Heart right ventricle (tissue), 16 donors: ENCODE data around the gene WAC. TPM values are rescaled to one million over a fixed set of nuclear protein-coding genes. Genes with fewer than 3 reads are reported as not detected.

Source experiments
- ATAC-seq, 8 donors: fragments of 200-7000 bp; cut with Tn5 transposase; one replicate each; pipeline ENCODE4 v1.9.1; 2020; ENCODE audit warnings: mild to moderate bottlenecking in 8 of 8, moderate library complexity in 8 of 8, moderate number of reproducible peaks in 1 of 8
- DNase-seq, 2 donors: peaks; one replicate each; pipeline ENCODE4 v3.0.0-alpha.2; 2020
- H3K27ac ChIP-seq, 10 donors: fragments of 200-600 bp; sonication (generic) in 2 of 10; one replicate each; pipeline versions ENCODE4 v1.5.0 to v1.8.0; 2020 to 2022; ENCODE audit warnings: mild to moderate bottlenecking in 3 of 10
- H3K27me3 ChIP-seq, 7 donors: fragments of 200-600 bp; one replicate each; pipeline ENCODE4 v1.8.0; 2021 to 2022; ENCODE audit warnings: mild to moderate bottlenecking in 2 of 7
- H3K36me3 ChIP-seq, 9 donors: fragments of 200-600 bp; sonication (generic) in 1 of 9; one replicate each; pipeline versions ENCODE4 v1.5.0 to v1.8.0; 2020 to 2022; ENCODE audit warnings: mild to moderate bottlenecking in 2 of 9
- H3K4me1 ChIP-seq, 9 donors: fragments of 200-600 bp; sonication (generic) in 1 of 9; one replicate each; pipeline versions ENCODE4 v1.5.0 to v1.8.0; 2020 to 2022; ENCODE audit warnings: mild to moderate bottlenecking in 4 of 9
- H3K4me3 ChIP-seq, 10 donors: fragments of 200-600 bp; sonication (generic) in 2 of 10; one replicate each; pipeline versions ENCODE4 v1.5.0 to v1.8.0; 2020 to 2022; ENCODE audit warnings: mild to moderate bottlenecking in 7 of 10, moderate library complexity in 2 of 10
- H3K9me3 ChIP-seq, 11 donors: fragments of 200-600 bp in 10 of 11; sonication (generic) in 2 of 11; one replicate each; pipeline versions ENCODE4 v1.5.0 to v1.8.0; 2013 to 2022; ENCODE audit warnings: mild to moderate bottlenecking in 2 of 11, control low read depth in 1 of 11, moderate library complexity in 1 of 11
- CTCF ChIP-seq, 9 donors: fragments of 200-600 bp; sonication (generic) in 2 of 9; IDR thresholded peaks; one replicate each; pipeline versions ENCODE4 v1.5.0 to v1.8.0; 2021 to 2022; ENCODE audit warnings: antibody characterized with exemption in 9 of 9, mild to moderate bottlenecking in 5 of 9, moderate library complexity in 1 of 9
- WGBS, 2 donors: extraction: QIAGEN DNeasy Blood & Tissue Kit; methylation state at CpG; one replicate each; pipeline ENCODE4 v1.1.7; 2013; ENCODE audit warnings: inconsistent platforms in 1 of 2; 5-methylcytosine and 5-hydroxymethylcytosine counted together
- intact Hi-C, 10 donors: fragments of 100-400 bp; cut with DNase I; formaldehyde crosslinking; loops; one replicate each; pipeline versions ENCODE4 v1.11.1 to v1.14.2; 2022
- polyA plus RNA-seq, 2 donors: library from polyadenylated mRNA; stranded (reverse); fragments of 200-250 nt; gene quantifications; one replicate each; pipeline ENCODE4 v1.2.3, GENCODE V29; 2013
- total RNA-seq, 10 donors: library from RNA; stranded (reverse); fragmentation: NEBNext Ultra II Directional in 3 of 10; extraction: Animal tissue kit (Norgen Biotek cat#: 25700) in 3 of 10; gene quantifications; one replicate each; pipeline versions ENCODE4 v1.2.1 to v1.2.4, GENCODE V29; 2021 to 2023
- donor health status: Arrhythmogenic right ventricular cardiomyopathy.
- donor health status: ischemic (EF 13 %, LVEDD 7.1; RV severe dilation, severe dysfunction).
- donor health status: healthy with polysubstance abuse.
- donor health status: DM: no; HTN: yes; CAD: no.
- donor health status: DM: no; HTN: no; CAD: no.
- donor health status: ischemic (EF 25% LVEDD 6.9; RV normal size, moderate dysfunction).
- donor health status: ischemic (EF 25% LVEDD 5.7; RV mildly dilated, moderate dysfunction).
- donor health status: healthy.
- donor health status: DM: yes; HTN: yes; CAD: no.
- donor health status: Ischemic cardiomyopathy.
- donor health status: ischemic (EF 35%, LVEDD 5.7; RV mildly dilated, moderate dysfunction).
- donor health status: nonischemic (EF 11% LVEDD 7.7; RV severe dilation, severe dysfunction).
- donor health status: DM: yes; HTN: yes; CAD: no.
- donor health status: PGD.
- donor health status: ischemic (EF 29% LVEDD 5.4; RV normal size, mild dysfunction).
- donor health status: nonischemic (EF 23%, LVEDD 6.1; RV moderate dilation, normal function).

WAC gene
- total and polyA plus RNA-seq, 12 donors = 17.4 to 134 (median 93.9) TPM

GRCh38 chr10:28638392-28638791, 105.5 kb downstream of the WAC start:
- intact Hi-C loops = no loop called here
- no peak for ATAC-seq
- H3K4me3 ChIP-seq = no peak overlapping the region

GRCh38 chr10:28640551-28640950, 107.6 kb downstream of the WAC start:
- Histone ChIP-seq H3K9me3 (peaks cover 0 to 17% (median 0%) of the 10 kb centered on the region in 11 donors), H3K27ac (no peak overlapping the region), H3K4me1 (no peaks in the 10 kb centered on the region), H3K27me3 (no peaks in the 10 kb centered on the region), H3K36me3 (no peaks in the 10 kb centered on the region), H3K4me3 (no peak overlapping the region)
- TF ChIP-seq CTCF (IDR thresholded peaks at IDR 0.05) = no peak
- DNase-seq (no peak), ATAC-seq (no peak)
- 67% methylated on average over 2 of the region's 2 CpGs for WGBS, 2 donors
- intact Hi-C loops = no loop called here

More at GRCh38 chr10:28638392-28638791, 105.5 kb downstream of the WAC start:
- TF ChIP-seq CTCF (IDR thresholded peaks at IDR 0.05) = no peak
- no peaks in the 10 kb centered on the region for H3K36me3 ChIP-seq
- H3K4me1 ChIP-seq = no peaks in the 10 kb centered on the region
- no peaks in the 10 kb centered on the region for H3K27me3 ChIP-seq
- no peak for DNase-seq
- no peak overlapping the region for H3K27ac ChIP-seq
- peaks cover 0 to 17% (median 0%) of the 10 kb centered on the region in 11 donors for H3K9me3 ChIP-seq

- 66 to 69% methylated on average over 5 of the region's 5 CpGs for WGBS, 2 donors
- no peaks in the 10 kb centered on the region for H3K27me3 ChIP-seq
- ATAC-seq (no peak), DNase-seq (no peak)
- H3K4me3 ChIP-seq = no peak overlapping the region
- no peaks in the 10 kb centered on the region for H3K4me1 ChIP-seq
- intact Hi-C loops = no loop called here
- H3K27ac ChIP-seq = no peak overlapping the region
- no peak for TF ChIP-seq CTCF (IDR thresholded peaks at IDR 0.05)
- H3K9me3 ChIP-seq = peaks cover 0 to 12% (median 0%) of the 10 kb centered on the region in 11 donors
- H3K36me3 ChIP-seq = no peaks in the 10 kb centered on the region
Measured at GRCh38 chr10:28644647-28645046, 111.7 kb downstream of the WAC start.

GRCh38 chr10:28652106-28652505, 119.2 kb downstream of the WAC start:
- 47 to 96% methylated on average over 2 of the region's 2 CpGs for WGBS, 2 donors
- intact Hi-C loops = no loop called here
- H3K36me3 ChIP-seq = no peaks in the 10 kb centered on the region
- no peak overlapping the region for H3K4me3 ChIP-seq
- no peaks in the 10 kb centered on the region for H3K4me1 ChIP-seq
- no peak for ATAC-seq
- peaks cover 0 to 3% (median 0%) of the 10 kb centered on the region in 7 donors for H3K27me3 ChIP-seq
- H3K9me3 ChIP-seq = peaks cover 0 to 12% (median 0%) of the 10 kb centered on the region in 11 donors
- no peak for TF ChIP-seq CTCF (IDR thresholded peaks at IDR 0.05)
- DNase-seq = no peak
- no peak overlapping the region for H3K27ac ChIP-seq
